ENCODE data around the gene C4B. TPM values are rescaled to one million over a fixed set of nuclear protein-coding genes. Genes with fewer than 3 reads are reported as not detected.
"Not testable (repeated sequence)": the region's sequence is repeated elsewhere in the genome, so short reads cannot be mapped to it uniquely, and the experiment has no call there.

Gene C4B
- total and polyA plus RNA-seq, 9 of the 15 experiments (the other 6 are each of a cell fraction or from before 2014, with no cell fraction given): 0.32 to 8.8 (median 5.4) TPM

- FAIRE-seq: peak; percentile 59
- BruUV-seq (replicated peaks): not testable (repeated sequence)
These were observed 25.2 kb upstream of the C4B start for GRCh38 chr6:31989363-31989762.

GRCh38 chr6:31994421-31994820, 20.2 kb upstream of the C4B start:
- ATAC-seq; CTCF ChIA-PET (ENCODE audit: low intra/inter-chr PET ratio); in situ Hi-C loops (cut with MboI): not testable (repeated sequence)

More at GRCh38 chr6:31989363-31989762, 25.2 kb upstream of the C4B start:
- H3K9me1 ChIP-seq (ENCODE audit: control insufficient read depth, insufficient read depth, low read length); intact Hi-C loops (cut with micrococcal nuclease); H3K79me2 ChIP-seq (ENCODE audit: control insufficient read depth, insufficient read depth, low read length); DNase-seq (ENCODE audit: extremely low read depth in 1 of 4, low spot score in 3 of 4); H3K4me1 ChIP-seq (replicated peaks in 1 of 2; ENCODE audit: control insufficient read depth in 2 of 2, insufficient read depth in 2 of 2, low read length in 2 of 2); H3K36me3 ChIP-seq (ENCODE audit: control insufficient read depth, insufficient read depth, low read length); H3K27me3 ChIP-seq (ENCODE audit: control insufficient read depth in 2 of 2, insufficient read depth in 2 of 2, low read length in 2 of 2); H2AFZ ChIP-seq (ENCODE audit: low read depth, low read length); H3K4me3 ChIP-seq; H3K9ac ChIP-seq (ENCODE audit: insufficient read depth in 1 of 2, low read depth in 2 of 2, low read length in 2 of 2); H3K27ac ChIP-seq (ENCODE audit: extremely low read depth, low read depth, low read length); CTCF ChIA-PET (ENCODE audit: low intra/inter-chr PET ratio); in situ Hi-C loops (cut with MboI); H3K9me3 ChIP-seq (replicated peaks; ENCODE audit: control insufficient read depth, insufficient read depth, low read depth, low read length); POLR2A ChIA-PET; H4K20me1 ChIP-seq (replicated peaks; ENCODE audit: control insufficient read depth, insufficient read depth, low read length); H3K4me2 ChIP-seq (ENCODE audit: insufficient read depth, low read length): not testable (repeated sequence)
- WGBS (ENCODE audit: insufficient coverage, low coverage, missing lambda C conversion rate): no CpG with 5 or more reads among the region's 10 CpGs
- ATAC-seq: peak; percentile 88

GRCh38 chr6:31996385-31996784, 18.2 kb upstream of the C4B start:
- in situ Hi-C loops (cut with MboI); H3K4me3 ChIP-seq; H3K27me3 ChIP-seq (ENCODE audit: control insufficient read depth in 2 of 2, insufficient read depth in 2 of 2, low read length in 2 of 2); H3K36me3 ChIP-seq (ENCODE audit: control insufficient read depth, insufficient read depth, low read length); H3K9me1 ChIP-seq (ENCODE audit: control insufficient read depth, insufficient read depth, low read length); CTCF ChIA-PET (ENCODE audit: low intra/inter-chr PET ratio); ATAC-seq; H3K79me2 ChIP-seq (ENCODE audit: control insufficient read depth, insufficient read depth, low read length); H2AFZ ChIP-seq (ENCODE audit: low read depth, low read length); FAIRE-seq; H3K9me3 ChIP-seq (replicated peaks; ENCODE audit: control insufficient read depth, insufficient read depth, low read depth, low read length); H3K4me1 ChIP-seq (replicated peaks in 1 of 2; ENCODE audit: control insufficient read depth in 2 of 2, insufficient read depth in 2 of 2, low read length in 2 of 2); H3K4me2 ChIP-seq (ENCODE audit: insufficient read depth, low read length); H3K27ac ChIP-seq (ENCODE audit: extremely low read depth, low read depth, low read length); DNase-seq (ENCODE audit: extremely low read depth in 1 of 4, low spot score in 3 of 4); H4K20me1 ChIP-seq (replicated peaks; ENCODE audit: control insufficient read depth, insufficient read depth, low read length); BruUV-seq (replicated peaks); H3K9ac ChIP-seq (ENCODE audit: insufficient read depth in 1 of 2, low read depth in 2 of 2, low read length in 2 of 2); intact Hi-C loops (cut with micrococcal nuclease); POLR2A ChIA-PET: not testable (repeated sequence)
- 70% methylated on average over 4 of the region's 6 CpGs for WGBS (ENCODE audit: insufficient coverage, low coverage, missing lambda C conversion rate)

More at GRCh38 chr6:31994421-31994820, 20.2 kb upstream of the C4B start:
- H3K9ac ChIP-seq (ENCODE audit: insufficient read depth in 1 of 2, low read depth in 2 of 2, low read length in 2 of 2); H3K27ac ChIP-seq (ENCODE audit: extremely low read depth, low read depth, low read length); H3K36me3 ChIP-seq (ENCODE audit: control insufficient read depth, insufficient read depth, low read length); intact Hi-C loops (cut with micrococcal nuclease); H3K4me1 ChIP-seq (replicated peaks in 1 of 2; ENCODE audit: control insufficient read depth in 2 of 2, insufficient read depth in 2 of 2, low read length in 2 of 2); H3K4me2 ChIP-seq (ENCODE audit: insufficient read depth, low read length); H3K9me1 ChIP-seq (ENCODE audit: control insufficient read depth, insufficient read depth, low read length); H3K9me3 ChIP-seq (replicated peaks; ENCODE audit: control insufficient read depth, insufficient read depth, low read depth, low read length); BruUV-seq (replicated peaks); H4K20me1 ChIP-seq (replicated peaks; ENCODE audit: control insufficient read depth, insufficient read depth, low read length); H3K79me2 ChIP-seq (ENCODE audit: control insufficient read depth, insufficient read depth, low read length); H3K4me3 ChIP-seq; FAIRE-seq; POLR2A ChIA-PET; H3K27me3 ChIP-seq (ENCODE audit: control insufficient read depth in 2 of 2, insufficient read depth in 2 of 2, low read length in 2 of 2); H2AFZ ChIP-seq (ENCODE audit: low read depth, low read length); DNase-seq (ENCODE audit: extremely low read depth in 1 of 4, low spot score in 3 of 4): not testable (repeated sequence)
- no CpG with 5 or more reads among the region's 14 CpGs for WGBS (ENCODE audit: insufficient coverage, low coverage, missing lambda C conversion rate)

GRCh38 chr6:32002546-32003268, 11.9 kb upstream of the C4B start:
- H3K9me3 ChIP-seq (replicated peaks; ENCODE audit: control insufficient read depth, insufficient read depth, low read depth, low read length); in situ Hi-C loops (cut with MboI); H3K4me1 ChIP-seq (replicated peaks in 1 of 2; ENCODE audit: control insufficient read depth in 2 of 2, insufficient read depth in 2 of 2, low read length in 2 of 2); intact Hi-C loops (cut with micrococcal nuclease); CTCF ChIA-PET (ENCODE audit: low intra/inter-chr PET ratio); H3K27ac ChIP-seq (ENCODE audit: extremely low read depth, low read depth, low read length); H3K27me3 ChIP-seq (ENCODE audit: control insufficient read depth in 2 of 2, insufficient read depth in 2 of 2, low read length in 2 of 2); H3K79me2 ChIP-seq (ENCODE audit: control insufficient read depth, insufficient read depth, low read length); DNase-seq (ENCODE audit: extremely low read depth in 1 of 4, low spot score in 3 of 4); H2AFZ ChIP-seq (ENCODE audit: low read depth, low read length); H3K9ac ChIP-seq (ENCODE audit: insufficient read depth in 1 of 2, low read depth in 2 of 2, low read length in 2 of 2); BruUV-seq (replicated peaks); H3K36me3 ChIP-seq (ENCODE audit: control insufficient read depth, insufficient read depth, low read length); H3K9me1 ChIP-seq (ENCODE audit: control insufficient read depth, insufficient read depth, low read length); POLR2A ChIA-PET; H3K4me3 ChIP-seq; H3K4me2 ChIP-seq (ENCODE audit: insufficient read depth, low read length); H4K20me1 ChIP-seq (replicated peaks; ENCODE audit: control insufficient read depth, insufficient read depth, low read length): not testable (repeated sequence)
- FAIRE-seq (peak; percentile 100), ATAC-seq (peak; percentile 97)
- WGBS (ENCODE audit: insufficient coverage, low coverage, missing lambda C conversion rate): no CpG with 5 or more reads among the region's 15 CpGs

Measured in K562 (cell line).